NCI-H2107 treated with DMSO at 0.1 percent for 48 hours (cell line): Measurements from ENCODE around the gene RRAS2.
"Not testable (repeated sequence)": the region's sequence is repeated elsewhere in the genome, so short reads cannot be mapped to it uniquely, and the experiment has no call there.

Experiments used
- DNase-seq: peaks from one replicate; lab custom pipeline; 2025; ENCODE audit not compliant: unreplicated experiment; lab: John Stamatoyannopoulos, UW

RRAS2 gene

DNA sequence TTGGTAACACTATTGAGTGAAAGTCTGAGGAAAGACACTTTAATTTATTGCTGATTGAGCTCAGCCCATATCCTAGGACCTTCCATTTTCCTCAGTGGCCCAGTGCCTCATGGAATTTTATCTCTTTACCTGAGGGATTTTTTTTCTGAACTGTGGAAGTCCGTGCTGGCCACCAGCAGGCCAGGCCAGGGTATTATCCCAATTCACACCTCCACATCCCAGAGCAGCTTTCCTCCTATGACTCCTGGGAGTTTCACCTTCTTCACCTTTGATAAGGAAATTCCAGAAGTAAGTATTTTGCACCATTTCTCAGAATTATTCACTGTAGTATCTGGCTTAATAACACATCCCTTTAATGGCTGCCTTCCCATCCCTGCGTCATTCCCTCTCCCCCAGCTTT, 13.0 kb upstream of the RRAS2 start:
- no peak for DNase-seq

- DNase-seq = no peak
These were observed 12.3 kb upstream of the RRAS2 start for GRCh38 chr11:14371249-14371648.

- DNase-seq = no peak
These were observed 11.5 kb upstream of the RRAS2 start for GRCh38 chr11:14370496-14370895.

- DNase-seq = no peak
These were observed 10.6 kb upstream of the RRAS2 start for GRCh38 chr11:14369598-14369997.

DNA sequence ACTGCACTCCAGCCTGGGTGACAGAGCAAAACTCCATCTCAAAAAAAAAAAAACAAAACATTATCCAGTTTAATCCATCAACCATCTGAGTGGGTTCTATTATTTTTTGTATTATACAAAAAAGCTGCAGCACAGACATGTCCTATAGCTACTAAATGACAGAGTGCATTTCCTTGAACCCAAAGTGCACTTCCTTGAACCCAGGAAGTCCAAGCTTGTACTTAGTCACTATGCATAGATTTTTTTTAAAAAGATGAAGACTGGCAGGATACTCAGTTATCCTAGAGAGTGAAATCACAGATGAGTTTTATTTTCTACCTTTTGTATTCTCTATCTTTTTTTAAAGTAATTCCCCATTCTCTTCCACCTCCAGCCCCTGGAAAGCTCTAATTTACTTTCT, 8.0 kb upstream of the RRAS2 start:
- DNase-seq = no peak

DNA sequence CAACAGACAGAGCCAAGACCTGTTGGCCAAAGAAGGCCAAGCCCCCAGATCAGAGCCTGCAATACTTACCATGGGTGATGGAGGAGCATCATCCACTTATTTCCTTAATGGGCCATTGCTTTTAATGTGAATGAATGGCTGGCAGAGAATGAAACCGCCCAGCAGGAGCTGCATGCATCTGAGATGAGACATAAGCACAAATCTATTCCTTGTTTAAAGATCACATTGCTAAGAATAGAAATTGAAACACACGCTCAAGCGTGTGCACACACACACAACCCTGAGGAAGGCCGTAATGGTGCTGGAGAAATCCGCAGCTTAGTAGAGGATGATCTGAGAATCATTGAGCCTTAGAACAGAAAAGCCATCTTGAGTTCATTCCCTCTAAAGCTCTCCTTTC, 5.3 kb upstream of the RRAS2 start:
- no peak for DNase-seq

- DNase-seq = no peak
These were observed 3.6 kb upstream of the RRAS2 start for GRCh38 chr11:14362611-14363010.

- no peak for DNase-seq
These were observed 3.0 kb upstream of the RRAS2 start for GRCh38 chr11:14361951-14362350.

- no peak for DNase-seq
These were observed 2.0 kb upstream of the RRAS2 start for GRCh38 chr11:14360976-14361375.

DNA sequence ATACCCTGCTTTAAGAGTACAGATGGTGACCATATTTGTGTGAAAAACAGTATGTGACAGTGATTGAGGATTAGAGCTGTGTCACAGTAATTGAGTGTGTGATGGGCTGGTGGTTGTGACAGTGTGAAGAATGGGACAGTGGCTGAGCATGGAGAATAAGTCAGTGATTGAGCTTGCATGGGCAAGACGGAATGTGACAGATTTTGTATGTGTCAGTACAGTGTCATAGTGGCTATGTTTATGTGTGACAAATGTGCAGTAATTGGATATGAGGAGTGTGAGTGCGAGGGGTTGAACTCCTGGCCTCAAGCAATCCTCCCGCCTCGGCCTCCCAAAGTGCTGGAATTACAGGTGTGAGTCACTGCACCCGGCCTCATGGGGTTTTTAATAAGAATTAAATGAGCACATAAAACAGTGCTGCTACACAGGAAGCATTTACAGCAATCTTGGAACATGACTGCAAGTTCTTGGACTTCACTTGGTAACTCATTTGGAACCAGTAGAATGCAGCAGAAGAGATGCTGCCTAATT, 583 bp upstream of the RRAS2 start:
- DNase-seq = no peak

GRCh38 chr11:14357881-14358728, 878 bp downstream of the RRAS2 start:
- peak; percentile 15 for DNase-seq

- DNase-seq = no peak
These were observed 2.6 kb downstream of the RRAS2 start for GRCh38 chr11:14356342-14356741.

- DNase-seq = not testable (repeated sequence)
These were observed 4.4 kb downstream of the RRAS2 start for GRCh38 chr11:14354604-14355003.

DNA sequence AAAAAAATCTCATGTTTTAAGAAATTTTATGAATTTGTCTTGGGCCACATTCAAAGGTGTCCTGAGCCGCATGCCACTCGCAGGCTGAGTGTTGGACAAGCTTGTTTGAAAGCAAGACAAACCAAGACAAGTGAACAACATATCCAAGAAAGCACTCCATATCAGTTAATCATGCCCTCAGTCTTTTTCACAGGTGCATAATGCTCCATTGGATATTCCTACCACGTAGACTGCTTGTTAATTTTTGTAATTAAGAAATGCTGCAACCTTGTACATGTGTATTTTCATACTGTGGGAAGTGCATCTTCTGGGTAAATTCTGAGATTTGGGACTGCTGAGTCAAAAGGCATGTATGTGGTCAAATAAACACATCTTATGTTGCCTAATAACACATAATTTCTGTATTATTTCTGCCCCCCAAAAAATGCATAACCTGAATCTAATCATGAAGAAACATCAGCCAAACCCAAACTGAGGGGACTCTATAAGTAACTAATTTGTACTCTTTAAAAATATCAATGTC, 8.2 kb downstream of the RRAS2 start:
- DNase-seq = no peak

DNA sequence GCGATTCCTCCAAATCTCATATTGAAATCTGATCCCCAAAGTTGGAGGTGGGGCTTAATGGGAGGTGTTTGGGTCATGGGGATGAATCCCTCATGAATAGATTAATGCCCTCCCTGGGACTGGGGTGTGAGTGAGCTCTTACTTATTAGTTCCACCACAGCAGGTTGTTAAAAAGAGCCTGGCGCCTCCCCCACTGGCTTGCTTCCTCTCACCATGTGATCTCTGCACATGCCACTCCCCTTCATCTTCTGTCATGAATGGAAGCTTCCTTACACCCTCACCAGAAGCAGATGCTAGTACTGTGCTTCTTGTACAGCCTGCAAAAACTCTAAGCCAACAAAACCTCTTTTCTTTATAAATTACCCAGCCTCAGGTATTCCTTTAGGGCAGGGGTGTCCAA, 8.8 kb downstream of the RRAS2 start:
- no peak for DNase-seq

GRCh38 chr11:14347991-14348390, 11.0 kb downstream of the RRAS2 start:
- DNase-seq = no peak

DNA sequence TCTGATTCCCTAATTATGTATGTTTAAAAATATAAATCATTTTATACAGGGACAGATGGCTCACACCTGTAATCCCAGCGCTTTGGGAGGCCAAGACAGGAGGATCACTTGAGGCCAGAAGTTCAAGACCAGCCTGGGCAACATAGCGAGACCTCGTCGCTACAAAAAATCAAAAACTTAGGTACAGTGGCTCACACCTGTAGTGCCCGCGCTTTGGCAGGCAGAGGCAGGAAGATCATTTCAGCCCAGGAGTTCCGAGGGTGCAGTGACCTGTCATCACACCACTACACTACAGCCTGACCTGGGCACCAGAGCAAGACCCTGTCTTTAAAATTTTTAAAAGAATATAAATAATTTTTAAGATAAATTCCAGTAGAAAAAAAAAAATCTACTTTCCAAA, 11.5 kb downstream of the RRAS2 start:
- no peak for DNase-seq

- no peak for DNase-seq
These were observed 12.6 kb downstream of the RRAS2 start for GRCh38 chr11:14346303-14346955.

GRCh38 chr11:14345668-14346067, 13.3 kb downstream of the RRAS2 start:
- DNase-seq = no peak

DNA sequence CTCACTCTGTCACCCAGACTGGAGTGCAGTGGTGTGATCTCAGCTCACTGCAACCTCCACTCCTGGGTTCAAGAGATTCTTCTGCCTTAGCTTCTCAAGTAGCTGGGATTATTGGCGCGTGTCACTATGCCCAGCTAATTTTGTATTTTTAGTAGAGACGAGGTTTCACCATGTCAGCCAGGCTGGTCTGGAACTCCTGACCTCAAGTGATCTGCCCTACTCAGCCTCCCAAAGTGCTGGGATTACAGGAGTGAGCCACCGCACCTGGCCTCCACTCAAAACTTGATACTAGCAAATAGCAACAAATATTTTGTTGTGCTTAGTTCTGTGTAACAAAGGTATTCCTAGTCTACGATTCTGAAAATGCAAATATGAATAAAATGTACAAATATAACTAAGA, 14.0 kb downstream of the RRAS2 start:
- not testable (repeated sequence) for DNase-seq

DNA sequence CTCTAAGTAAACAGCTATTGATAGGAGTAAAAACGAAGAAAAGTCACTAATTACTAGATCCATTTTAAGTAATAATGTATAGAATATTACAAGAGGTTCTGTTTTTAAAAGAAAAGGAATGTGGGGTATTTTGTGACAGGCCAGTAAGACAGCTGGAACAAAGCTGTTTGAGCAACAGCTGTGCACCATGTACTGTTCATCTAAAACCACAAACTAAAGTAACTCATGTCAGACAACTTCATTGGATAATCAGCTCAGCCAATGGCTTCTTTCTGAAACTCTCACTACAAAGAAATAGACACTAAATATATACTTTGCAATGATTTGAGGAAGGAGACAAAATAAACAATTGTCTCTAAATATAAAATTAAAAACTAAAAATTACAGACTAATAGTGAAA, 16.1 kb downstream of the RRAS2 start:
- no peak for DNase-seq

- no peak for DNase-seq
These were observed 17.0 kb downstream of the RRAS2 start for GRCh38 chr11:14341968-14342367.
